C4-2B (cell line): ENCODE results near the gene HIRIP3.
"Not testable (repeated sequence)": the region's sequence is repeated elsewhere in the genome, so short reads cannot be mapped to it uniquely, and the experiment has no call there.

ENCODE experiments used
- H3K27ac ChIP-seq: fragments of 450-650 bp; 2 replicates; pipeline ENCODE4 v1.5.1; 2017
- CTCF ChIP-seq: fragments of 450-650 bp; conservative IDR thresholded peaks from 2 replicates; pipeline ENCODE4 v1.5.1; 2017; ENCODE audit warnings: mild to moderate bottlenecking
- ZFX ChIP-seq: fragments of 450-650 bp; IDR thresholded peaks from 2 replicates; pipeline ENCODE4 v1.6.1; 2017

HIRIP3 gene, protein sequence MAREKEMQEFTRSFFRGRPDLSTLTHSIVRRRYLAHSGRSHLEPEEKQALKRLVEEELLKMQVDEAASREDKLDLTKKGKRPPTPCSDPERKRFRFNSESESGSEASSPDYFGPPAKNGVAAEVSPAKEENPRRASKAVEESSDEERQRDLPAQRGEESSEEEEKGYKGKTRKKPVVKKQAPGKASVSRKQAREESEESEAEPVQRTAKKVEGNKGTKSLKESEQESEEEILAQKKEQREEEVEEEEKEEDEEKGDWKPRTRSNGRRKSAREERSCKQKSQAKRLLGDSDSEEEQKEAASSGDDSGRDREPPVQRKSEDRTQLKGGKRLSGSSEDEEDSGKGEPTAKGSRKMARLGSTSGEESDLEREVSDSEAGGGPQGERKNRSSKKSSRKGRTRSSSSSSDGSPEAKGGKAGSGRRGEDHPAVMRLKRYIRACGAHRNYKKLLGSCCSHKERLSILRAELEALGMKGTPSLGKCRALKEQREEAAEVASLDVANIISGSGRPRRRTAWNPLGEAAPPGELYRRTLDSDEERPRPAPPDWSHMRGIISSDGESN

GRCh38 chr16:29995324-29995910 is at the start of gene HIRIP3:
HIRIP3 (minus strand) TSS chr16:29995617; CDS start chr16:29995605, 12 bp downstream.
- peak within 1 kb of the TSS; percentile 99 for H3K27ac ChIP-seq
- TF ChIP-seq ZFX (no peak), CTCF (no peak)

DNA sequence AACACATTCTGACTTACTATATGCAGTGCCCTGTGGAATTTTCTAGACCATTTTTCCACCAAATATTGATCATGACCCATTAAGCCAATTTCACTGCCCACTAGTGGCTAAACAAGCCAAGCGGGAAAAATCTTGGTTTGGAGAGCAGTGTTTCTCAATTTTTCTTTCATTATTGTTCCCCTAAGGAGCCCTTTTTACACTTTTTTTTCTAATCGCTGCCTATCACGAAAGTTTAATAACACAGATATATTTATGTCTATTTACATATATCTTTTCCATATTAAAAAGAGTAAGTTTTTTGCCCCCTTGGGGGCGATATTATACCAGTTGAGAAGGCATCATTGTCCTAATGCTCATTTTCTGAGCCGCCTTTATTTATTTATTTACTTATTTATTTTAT is 46.4 kb upstream of the HIRIP3 start:
- TF ChIP-seq CTCF = no peak; the same call in 1 of the 2 replicates
- TF ChIP-seq ZFX = no peak
- H3K27ac ChIP-seq = no peak overlapping the region

DNA sequence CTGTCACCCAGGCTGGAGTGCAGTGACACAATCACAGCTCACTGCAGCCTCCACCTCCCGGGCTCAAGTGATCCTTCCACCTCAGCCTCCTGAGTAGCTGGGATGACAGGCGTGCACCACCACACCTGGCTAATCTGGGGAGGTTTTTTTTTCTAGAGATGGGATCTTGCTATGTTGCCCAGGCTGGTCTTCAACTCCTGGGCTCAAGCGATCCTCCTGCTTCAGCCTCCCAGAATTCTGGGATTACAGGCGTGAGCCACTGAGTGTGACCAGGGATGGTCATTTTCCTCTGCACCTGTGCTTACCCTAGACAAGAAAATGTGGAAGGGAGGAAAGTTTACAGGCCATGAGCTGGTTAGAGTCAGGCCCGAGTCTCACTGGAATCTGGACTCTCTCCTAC is 45.3 kb upstream of the HIRIP3 start:
- not testable (repeated sequence) for H3K27ac ChIP-seq

DNA sequence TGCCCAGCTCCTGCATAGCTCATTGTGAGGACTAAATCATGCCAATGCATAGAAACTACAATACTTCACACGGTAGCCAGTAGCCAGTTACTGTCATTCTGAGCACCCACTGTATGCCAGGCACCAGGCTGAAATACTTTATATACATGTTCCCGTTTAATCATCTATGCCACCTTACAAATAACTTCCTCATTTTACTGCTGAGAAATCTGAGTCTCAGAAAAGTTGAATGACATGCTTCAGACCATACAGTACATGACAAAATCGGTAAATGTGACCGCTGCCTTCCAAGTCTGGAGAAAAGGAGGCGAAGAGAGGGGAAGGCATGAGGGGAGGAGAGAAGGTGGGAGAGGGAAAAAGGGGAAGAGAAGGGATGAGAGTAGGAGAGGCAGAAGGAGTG is 44.8 kb upstream of the HIRIP3 start:
- H3K27ac ChIP-seq = no peak overlapping the region
- TF ChIP-seq ZFX (no peak), CTCF (no peak)

- no peak overlapping the region for H3K27ac ChIP-seq
- TF ChIP-seq CTCF (no peak), ZFX (no peak)
Measured at GRCh38 chr16:30033270-30033669, 37.9 kb upstream of the HIRIP3 start.

GRCh38 chr16:30032083-30032819 is 36.8 kb upstream of the HIRIP3 start:
- peak; percentile 88 for TF ChIP-seq CTCF
- no peak for TF ChIP-seq ZFX
- no peak overlapping the region for H3K27ac ChIP-seq

DNA sequence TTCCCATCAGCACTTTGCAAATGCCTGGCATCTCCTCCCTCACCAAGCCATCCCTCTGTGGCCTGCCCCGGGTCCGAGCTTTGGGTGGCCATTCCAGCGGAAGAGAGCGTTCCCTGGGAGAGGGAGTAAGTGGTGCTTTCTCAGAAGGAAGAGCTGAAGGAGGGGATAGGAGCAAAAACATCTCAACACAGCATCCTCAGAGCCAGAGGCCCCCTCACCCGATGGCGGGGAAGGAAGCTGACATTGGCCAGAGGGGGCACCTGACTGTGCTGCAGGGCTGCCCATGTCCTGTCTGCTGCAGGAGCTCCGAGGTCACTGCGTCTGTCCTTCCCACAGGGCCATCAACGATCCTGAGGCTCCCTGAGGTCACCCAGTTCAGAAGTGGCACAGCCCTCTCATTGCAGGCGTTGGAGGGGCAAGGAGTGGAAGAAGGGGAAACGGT is 36.1 kb upstream of the HIRIP3 start:
- no peak for TF ChIP-seq CTCF

More for the DNA sequence above, 36.1 kb upstream of the HIRIP3 start:
- H3K27ac ChIP-seq = no peak overlapping the region
